GM12872 (cell line): Measurements from ENCODE around the gene ZMAT5.

Source experiments
- CTCF ChIP-seq: IDR thresholded peaks from 3 replicates; pipeline ENCODE4 v1.5.1; 2011; ENCODE audit warnings: low read depth, mild to moderate bottlenecking, low read length, moderate library complexity; ENCODE audit not compliant: insufficient read depth

The ZMAT5 gene

DNA sequence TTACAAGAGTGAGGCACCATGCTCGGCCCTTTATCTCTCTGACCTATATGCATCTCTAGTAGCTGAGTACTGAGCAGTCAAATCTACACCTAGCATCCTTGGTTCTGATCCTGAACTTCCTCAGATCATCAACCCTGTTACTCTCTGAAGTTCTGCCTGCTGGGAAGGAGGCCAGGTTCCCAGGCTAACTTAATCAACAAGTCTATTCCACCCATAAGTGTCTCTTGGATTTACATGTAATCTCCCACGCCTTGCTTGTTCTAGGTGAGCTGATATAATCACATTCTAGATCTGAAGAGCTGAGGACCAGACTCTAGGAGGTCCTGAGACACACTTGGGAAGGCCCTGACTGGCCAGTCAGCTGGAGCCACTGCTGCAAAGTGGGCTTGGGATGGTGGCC is 24.9 kb downstream of the ZMAT5 start:
- no peak for TF ChIP-seq CTCF

GRCh38 chr22:29740216-29740615 is 26.6 kb downstream of the ZMAT5 start:
- no peak for TF ChIP-seq CTCF

GRCh38 chr22:29739346-29739875 is 27.4 kb downstream of the ZMAT5 start:
- no peak for TF ChIP-seq CTCF

DNA sequence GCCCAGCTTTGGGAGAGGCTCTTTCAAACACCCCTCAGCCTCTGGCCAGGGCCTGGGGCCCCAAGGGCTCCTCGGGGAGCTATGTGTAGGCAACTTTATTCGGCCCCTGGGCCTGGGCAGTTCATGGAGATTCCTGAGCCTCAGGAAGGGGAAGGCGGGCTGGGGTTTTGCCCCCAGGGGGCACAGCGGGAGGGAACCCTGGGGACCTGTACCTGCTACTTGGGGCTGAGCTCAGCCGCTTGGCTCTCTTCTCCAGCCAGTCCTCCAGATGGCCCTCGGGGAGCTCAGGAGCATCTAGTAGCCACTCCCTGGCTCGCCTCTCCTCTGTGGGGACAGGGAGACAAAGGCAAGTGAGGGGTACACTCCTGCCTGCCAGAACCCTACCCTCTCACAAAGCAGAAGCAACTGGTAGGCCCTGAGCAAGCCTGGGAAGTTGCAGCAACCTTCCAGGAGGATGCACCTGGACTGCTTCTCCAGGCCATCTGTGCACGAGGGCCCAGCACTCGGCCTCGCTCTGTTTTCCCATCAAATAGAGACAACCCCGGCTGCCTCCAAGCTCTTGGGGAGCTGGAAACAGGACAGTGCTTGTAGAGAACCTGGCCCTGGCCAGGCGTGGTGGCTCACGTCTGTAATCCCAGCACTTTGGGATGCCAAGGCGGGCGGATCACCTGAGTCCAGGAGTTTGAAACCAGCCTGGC is 28.5 kb downstream of the ZMAT5 start:
- no peak for TF ChIP-seq CTCF

DNA sequence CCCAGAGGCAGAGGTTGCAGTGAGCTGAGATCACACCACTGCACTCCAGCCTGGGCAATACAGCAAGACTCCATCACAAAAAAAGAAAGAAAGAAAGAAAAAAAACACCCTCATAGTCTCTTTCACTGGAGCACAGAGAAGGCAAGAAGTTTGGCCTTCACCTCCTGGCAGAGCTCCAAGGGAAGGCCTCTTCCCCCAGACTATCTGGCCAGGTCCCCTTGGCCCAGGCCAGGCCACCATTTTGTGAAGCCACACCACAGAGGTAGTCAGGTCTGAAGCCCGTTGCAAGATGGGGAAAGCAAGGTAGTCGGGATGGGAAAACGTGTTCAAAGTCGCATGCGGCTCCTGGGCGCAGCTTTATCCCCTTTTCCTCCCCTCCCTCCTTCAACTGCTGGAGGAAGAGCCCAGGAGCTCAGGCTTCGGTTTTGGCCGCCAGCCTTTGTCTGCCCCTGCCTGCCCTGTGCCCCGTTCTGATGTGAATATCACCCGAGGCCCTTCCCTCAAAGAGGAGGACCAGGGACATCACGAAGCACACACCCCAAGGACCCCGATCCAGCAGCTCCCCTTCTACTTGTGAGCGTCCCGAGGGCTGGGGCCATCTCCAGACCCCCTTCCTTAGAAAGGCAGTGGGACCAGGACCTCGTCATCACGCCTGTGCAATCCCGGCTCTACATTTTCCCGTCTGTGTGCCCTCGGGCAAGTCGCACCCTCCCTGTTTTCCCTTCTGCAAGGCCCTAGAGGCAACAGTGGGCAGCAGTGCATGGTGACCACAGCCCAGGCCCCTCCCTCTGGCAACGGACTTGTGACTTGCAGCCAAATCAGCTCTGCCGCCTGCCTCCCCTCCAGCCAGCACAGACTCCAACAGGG is 29.3 kb downstream of the ZMAT5 start:
- no peak for TF ChIP-seq CTCF

GRCh38 chr22:29735416-29735815 is 31.4 kb downstream of the ZMAT5 start:
- TF ChIP-seq CTCF: no peak

- TF ChIP-seq CTCF: no peak
Measured at GRCh38 chr22:29734838-29735237, 32.0 kb downstream of the ZMAT5 start.
